Activated CD8-positive, alpha-beta memory T cell treated with anti-CD3 and anti-CD28 coated beads, Interleukin-2, amount 50 U/mL, for 24 hours (primary cell): Measurements from ENCODE around the gene SGF29.
"Not testable (repeated sequence)": the region's sequence is repeated elsewhere in the genome, so short reads cannot be mapped to it uniquely, and the experiment has no call there.

Experiments
- DNase-seq: peaks from one replicate; pipeline ENCODE4 v3.0.0-alpha.2; 2020; ENCODE audit errors: extremely low read depth

SGF29 gene

GRCh38 chr16:28596115-28596630 lies 42.5 kb downstream of the SGF29 start:
- no peak for DNase-seq

- no peak for DNase-seq
Measured at GRCh38 chr16:28596840-28597691, 43.3 kb downstream of the SGF29 start, which contains the start of gene SULT1A2. Gene SULT1A2 (minus strand): TSS chr16:28597050. CDS start chr16:28595930, 1,120 bp downstream.

GRCh38 chr16:28597692-28598261 lies 44.1 kb downstream of the SGF29 start:
- no peak for DNase-seq

GRCh38 chr16:28599377-28600285 lies 45.9 kb downstream of the SGF29 start:
- DNase-seq: not testable (repeated sequence)

GRCh38 chr16:28600965-28601364 lies 47.2 kb downstream of the SGF29 start:
- DNase-seq: not testable (repeated sequence)

- not testable (repeated sequence) for DNase-seq
Measured at GRCh38 chr16:28601589-28601988, 47.9 kb downstream of the SGF29 start.

- DNase-seq: not testable (repeated sequence)
Measured at GRCh38 chr16:28602062-28602461, 48.3 kb downstream of the SGF29 start.

GRCh38 chr16:28602529-28602928 lies 48.8 kb downstream of the SGF29 start:
- no peak for DNase-seq

- no peak for DNase-seq
Measured at GRCh38 chr16:28603381-28604185, 49.9 kb downstream of the SGF29 start.

GRCh38 chr16:28604186-28604565 lies 50.5 kb downstream of the SGF29 start:
- no peak for DNase-seq

- no peak for DNase-seq
Measured at GRCh38 chr16:28606291-28607115, 52.8 kb downstream of the SGF29 start.

GRCh38 chr16:28607116-28607623 lies 53.5 kb downstream of the SGF29 start:
- no peak for DNase-seq

GRCh38 chr16:28607681-28608495 lies 54.2 kb downstream of the SGF29 start:
- DNase-seq: not testable (repeated sequence)

GRCh38 chr16:28608496-28608808 lies 54.7 kb downstream of the SGF29 start:
- DNase-seq: not testable (repeated sequence)

- DNase-seq: not testable (repeated sequence)
Measured at GRCh38 chr16:28608867-28609596, 55.3 kb downstream of the SGF29 start.

GRCh38 chr16:28609631-28610594 lies 56.2 kb downstream of the SGF29 start, which contains the start of gene SULT1A1:
Gene SULT1A1 (minus strand): TSS chr16:28610044. CDS start chr16:28608855, 1,189 bp downstream.
- no peak for DNase-seq

GRCh38 chr16:28610595-28611191 lies 57.0 kb downstream of the SGF29 start:
- DNase-seq: no peak
